ENCODE data around the gene PANX1. TPM values are rescaled to one million over a fixed set of nuclear protein-coding genes. Genes with fewer than 3 reads are reported as not detected.

The PANX1 gene
- 1 to 10 TPM; 2.9 to 3.5 TPM for polyA plus RNA-seq

GRCh38 chr11:94128746-94129511, at the start of gene PANX1:
Gene PANX1 (plus strand): TSS chr11:94128841. CDS start chr11:94129313, 472 bp downstream.
- H3K27ac ChIP-seq (ENCODE audit: low read depth in 2 of 2, low read length in 1 of 2): peak within 1 kb of the TSS; percentile 86 to 96
- H3K9me3 ChIP-seq (ENCODE audit: control insufficient read depth in 2 of 2, insufficient read depth in 1 of 2, low read depth in 1 of 2, low read length in 1 of 2): no peaks in the 10 kb centered on the region
- peaks cover 6 to 22% of the 10 kb centered on the region in 2 donors for H3K4me1 ChIP-seq (ENCODE audit: control insufficient read depth in 2 of 2, insufficient read depth in 2 of 2, low read length in 1 of 2)
- no peaks in the 10 kb centered on the region for H3K27me3 ChIP-seq (ENCODE audit: control insufficient read depth in 1 of 2, insufficient read depth in 2 of 2, low read length in 2 of 2)
- WGBS, 2 donors: 0% methylated on average over 86 to 92 of the region's 92 CpGs
- peak within 1 kb of the TSS; percentile 71 to 85 for H3K4me3 ChIP-seq (ENCODE audit: low read depth in 1 of 2, low read length in 2 of 2)
- H3K36me3 ChIP-seq (ENCODE audit: control insufficient read depth in 2 of 2, insufficient read depth in 2 of 2, low read length in 1 of 2): no peaks in the 10 kb centered on the region

GRCh38 chr11:94084164-94084563, 44.5 kb upstream of the PANX1 start:
- no peaks in the 10 kb centered on the region for H3K36me3 ChIP-seq (ENCODE audit: control insufficient read depth in 2 of 2, insufficient read depth in 2 of 2, low read length in 1 of 2)
- H3K4me1 ChIP-seq (ENCODE audit: control insufficient read depth in 2 of 2, insufficient read depth in 2 of 2, low read length in 1 of 2): no peaks in the 10 kb centered on the region
- H3K9me3 ChIP-seq (ENCODE audit: control insufficient read depth in 2 of 2, insufficient read depth in 1 of 2, low read depth in 1 of 2, low read length in 1 of 2): no peaks in the 10 kb centered on the region
- 88 to 100% methylated on average over 1 of the region's 1 CpG for WGBS, 2 donors
- H3K27me3 ChIP-seq (ENCODE audit: control insufficient read depth in 1 of 2, insufficient read depth in 2 of 2, low read length in 2 of 2): no peaks in the 10 kb centered on the region
- no peak overlapping the region for H3K27ac ChIP-seq (ENCODE audit: low read depth in 2 of 2, low read length in 1 of 2)
- no peak overlapping the region for H3K4me3 ChIP-seq (ENCODE audit: low read depth in 1 of 2, low read length in 2 of 2)

GRCh38 chr11:94088906-94089305, 39.7 kb upstream of the PANX1 start:
- Histone ChIP-seq H3K4me3 (ENCODE audit: low read depth in 1 of 2, low read length in 2 of 2) (no peak overlapping the region), H3K9me3 (ENCODE audit: control insufficient read depth in 2 of 2, insufficient read depth in 1 of 2, low read depth in 1 of 2, low read length in 1 of 2) (no peaks in the 10 kb centered on the region), H3K36me3 (ENCODE audit: control insufficient read depth in 2 of 2, insufficient read depth in 2 of 2, low read length in 1 of 2) (no peaks in the 10 kb centered on the region), H3K27me3 (ENCODE audit: control insufficient read depth in 1 of 2, insufficient read depth in 2 of 2, low read length in 2 of 2) (no peaks in the 10 kb centered on the region), H3K27ac (ENCODE audit: low read depth in 2 of 2, low read length in 1 of 2) (no peak overlapping the region), H3K4me1 (ENCODE audit: control insufficient read depth in 2 of 2, insufficient read depth in 2 of 2, low read length in 1 of 2) (no peaks in the 10 kb centered on the region)
- 88% methylated on average over 21 of the region's 21 CpGs for WGBS, 2 donors

GRCh38 chr11:94089341-94089740, 39.3 kb upstream of the PANX1 start:
- no peaks in the 10 kb centered on the region for H3K9me3 ChIP-seq (ENCODE audit: control insufficient read depth in 2 of 2, insufficient read depth in 1 of 2, low read depth in 1 of 2, low read length in 1 of 2)
- WGBS, 2 donors: 79 to 91% methylated on average over 6 of the region's 6 CpGs
- no peaks in the 10 kb centered on the region for H3K4me1 ChIP-seq (ENCODE audit: control insufficient read depth in 2 of 2, insufficient read depth in 2 of 2, low read length in 1 of 2)
- H3K36me3 ChIP-seq (ENCODE audit: control insufficient read depth in 2 of 2, insufficient read depth in 2 of 2, low read length in 1 of 2): no peaks in the 10 kb centered on the region
- no peak overlapping the region for H3K27ac ChIP-seq (ENCODE audit: low read depth in 2 of 2, low read length in 1 of 2)
- H3K4me3 ChIP-seq (ENCODE audit: low read depth in 1 of 2, low read length in 2 of 2): no peak overlapping the region
- no peaks in the 10 kb centered on the region for H3K27me3 ChIP-seq (ENCODE audit: control insufficient read depth in 1 of 2, insufficient read depth in 2 of 2, low read length in 2 of 2)

GRCh38 chr11:94090401-94090800, 38.2 kb upstream of the PANX1 start:
- H3K27me3 ChIP-seq (ENCODE audit: control insufficient read depth in 1 of 2, insufficient read depth in 2 of 2, low read length in 2 of 2): no peaks in the 10 kb centered on the region
- no peak overlapping the region for H3K4me3 ChIP-seq (ENCODE audit: low read depth in 1 of 2, low read length in 2 of 2)
- no peaks in the 10 kb centered on the region for H3K9me3 ChIP-seq (ENCODE audit: control insufficient read depth in 2 of 2, insufficient read depth in 1 of 2, low read depth in 1 of 2, low read length in 1 of 2)
- no peaks in the 10 kb centered on the region for H3K36me3 ChIP-seq (ENCODE audit: control insufficient read depth in 2 of 2, insufficient read depth in 2 of 2, low read length in 1 of 2)
- 79 to 82% methylated on average over 1 of the region's 1 CpG for WGBS, 2 donors
- H3K4me1 ChIP-seq (ENCODE audit: control insufficient read depth in 2 of 2, insufficient read depth in 2 of 2, low read length in 1 of 2): no peaks in the 10 kb centered on the region
- no peak overlapping the region for H3K27ac ChIP-seq (ENCODE audit: low read depth in 2 of 2, low read length in 1 of 2)

- Histone ChIP-seq H3K9me3 (ENCODE audit: control insufficient read depth in 2 of 2, insufficient read depth in 1 of 2, low read depth in 1 of 2, low read length in 1 of 2) (no peaks in the 10 kb centered on the region), H3K4me1 (ENCODE audit: control insufficient read depth in 2 of 2, insufficient read depth in 2 of 2, low read length in 1 of 2) (no peaks in the 10 kb centered on the region), H3K27ac (ENCODE audit: low read depth in 2 of 2, low read length in 1 of 2) (no peak overlapping the region), H3K36me3 (ENCODE audit: control insufficient read depth in 2 of 2, insufficient read depth in 2 of 2, low read length in 1 of 2) (no peaks in the 10 kb centered on the region), H3K4me3 (ENCODE audit: low read depth in 1 of 2, low read length in 2 of 2) (no peak overlapping the region), H3K27me3 (ENCODE audit: control insufficient read depth in 1 of 2, insufficient read depth in 2 of 2, low read length in 2 of 2) (no peaks in the 10 kb centered on the region)
- WGBS, 2 donors: 78 to 82% methylated on average over 1 of the region's 1 CpG
Measured at GRCh38 chr11:94091091-94091490, 37.5 kb upstream of the PANX1 start.

GRCh38 chr11:94100253-94100652, 28.4 kb upstream of the PANX1 start:
- Histone ChIP-seq H3K27ac (ENCODE audit: low read depth in 2 of 2, low read length in 1 of 2) (no peak overlapping the region), H3K4me3 (ENCODE audit: low read depth in 1 of 2, low read length in 2 of 2) (no peak overlapping the region), H3K27me3 (ENCODE audit: control insufficient read depth in 1 of 2, insufficient read depth in 2 of 2, low read length in 2 of 2) (no peaks in the 10 kb centered on the region), H3K9me3 (ENCODE audit: control insufficient read depth in 2 of 2, insufficient read depth in 1 of 2, low read depth in 1 of 2, low read length in 1 of 2) (no peaks in the 10 kb centered on the region), H3K36me3 (ENCODE audit: control insufficient read depth in 2 of 2, insufficient read depth in 2 of 2, low read length in 1 of 2) (no peaks in the 10 kb centered on the region), H3K4me1 (ENCODE audit: control insufficient read depth in 2 of 2, insufficient read depth in 2 of 2, low read length in 1 of 2) (no peaks in the 10 kb centered on the region)

GRCh38 chr11:94103471-94103870, 25.2 kb upstream of the PANX1 start:
- no peak overlapping the region for H3K27ac ChIP-seq (ENCODE audit: low read depth in 2 of 2, low read length in 1 of 2)
- no peaks in the 10 kb centered on the region for H3K27me3 ChIP-seq (ENCODE audit: control insufficient read depth in 1 of 2, insufficient read depth in 2 of 2, low read length in 2 of 2)
- no peaks in the 10 kb centered on the region for H3K9me3 ChIP-seq (ENCODE audit: control insufficient read depth in 2 of 2, insufficient read depth in 1 of 2, low read depth in 1 of 2, low read length in 1 of 2)
- no peak overlapping the region for H3K4me3 ChIP-seq (ENCODE audit: low read depth in 1 of 2, low read length in 2 of 2)
- H3K36me3 ChIP-seq (ENCODE audit: control insufficient read depth in 2 of 2, insufficient read depth in 2 of 2, low read length in 1 of 2): no peaks in the 10 kb centered on the region
- H3K4me1 ChIP-seq (ENCODE audit: control insufficient read depth in 2 of 2, insufficient read depth in 2 of 2, low read length in 1 of 2): no peaks in the 10 kb centered on the region
- 20 to 21% methylated on average over 1 of the region's 1 CpG for WGBS, 2 donors

GRCh38 chr11:94104734-94105133, 23.9 kb upstream of the PANX1 start:
- Histone ChIP-seq H3K4me1 (ENCODE audit: control insufficient read depth in 2 of 2, insufficient read depth in 2 of 2, low read length in 1 of 2) (no peaks in the 10 kb centered on the region), H3K27ac (ENCODE audit: low read depth in 2 of 2, low read length in 1 of 2) (no peak overlapping the region), H3K4me3 (ENCODE audit: low read depth in 1 of 2, low read length in 2 of 2) (no peak overlapping the region), H3K9me3 (ENCODE audit: control insufficient read depth in 2 of 2, insufficient read depth in 1 of 2, low read depth in 1 of 2, low read length in 1 of 2) (no peaks in the 10 kb centered on the region), H3K36me3 (ENCODE audit: control insufficient read depth in 2 of 2, insufficient read depth in 2 of 2, low read length in 1 of 2) (no peaks in the 10 kb centered on the region), H3K27me3 (ENCODE audit: control insufficient read depth in 1 of 2, insufficient read depth in 2 of 2, low read length in 2 of 2) (no peaks in the 10 kb centered on the region)

- Histone ChIP-seq H3K27ac (ENCODE audit: low read depth in 2 of 2, low read length in 1 of 2) (no peak overlapping the region), H3K27me3 (ENCODE audit: control insufficient read depth in 1 of 2, insufficient read depth in 2 of 2, low read length in 2 of 2) (no peaks in the 10 kb centered on the region), H3K4me3 (ENCODE audit: low read depth in 1 of 2, low read length in 2 of 2) (no peak overlapping the region), H3K4me1 (ENCODE audit: control insufficient read depth in 2 of 2, insufficient read depth in 2 of 2, low read length in 1 of 2) (no peaks in the 10 kb centered on the region), H3K9me3 (ENCODE audit: control insufficient read depth in 2 of 2, insufficient read depth in 1 of 2, low read depth in 1 of 2, low read length in 1 of 2) (no peaks in the 10 kb centered on the region), H3K36me3 (ENCODE audit: control insufficient read depth in 2 of 2, insufficient read depth in 2 of 2, low read length in 1 of 2) (no peaks in the 10 kb centered on the region)
- 91 to 97% methylated on average over 4 of the region's 4 CpGs for WGBS, 2 donors
Measured at GRCh38 chr11:94106716-94107115, 21.9 kb upstream of the PANX1 start.
